ENCODE measurements around the gene SLC34A3. TPM values are rescaled to one million over a fixed set of nuclear protein-coding genes. Genes with fewer than 3 reads are reported as not detected.

Gene SLC34A3
- total RNA-seq, 1 donor from 2014 or later, result not detected

- DNase-seq (ENCODE audit: low read depth in 2 of 2), result no peak
Observed at GRCh38 chr9:137275588-137276472, 45.1 kb downstream of the SLC34A3 start.

- peak in 1 of 2 donors; percentile 38 for DNase-seq (ENCODE audit: low read depth in 2 of 2)
Observed at GRCh38 chr9:137276473-137277328, 46.0 kb downstream of the SLC34A3 start.

DNA sequence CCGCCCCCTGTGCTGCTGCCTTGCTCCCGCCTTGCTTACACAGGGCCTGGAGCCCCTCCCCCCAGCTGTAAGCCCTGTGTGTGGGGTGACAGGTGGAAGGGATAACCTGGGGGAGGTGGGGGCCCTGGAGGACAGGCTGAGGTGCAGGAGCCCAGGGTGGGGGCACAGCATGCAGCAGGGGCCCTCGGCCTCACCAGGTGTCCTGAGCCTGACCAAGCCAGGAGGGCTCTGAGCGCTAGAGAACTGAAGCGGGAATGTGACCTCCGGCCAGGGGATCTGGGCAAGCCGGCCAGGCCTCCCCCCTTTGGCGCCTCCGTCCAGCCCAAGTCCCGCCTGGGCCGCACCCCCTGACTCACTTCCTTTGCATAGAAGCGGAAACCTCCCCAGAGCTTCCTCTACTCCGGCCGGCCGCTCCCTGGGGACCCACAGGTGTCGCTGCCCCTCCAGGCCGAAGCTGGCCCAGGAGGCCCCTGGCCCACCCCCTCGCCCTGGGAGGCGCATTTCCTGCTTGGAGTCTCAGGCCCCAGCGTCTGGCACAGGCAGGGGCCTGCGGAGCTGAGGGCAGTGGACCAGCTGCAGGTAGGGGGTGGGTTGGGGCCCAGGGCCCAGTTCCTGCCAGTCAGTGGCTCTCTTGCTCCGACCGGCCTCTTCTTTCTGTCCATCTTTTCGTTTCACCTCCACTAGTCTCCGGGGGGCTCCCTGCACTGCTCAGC, 46.8 kb downstream of the SLC34A3 start, which contains the start of gene TOR4A:
Gene TOR4A (plus strand): TSS at position 398 of the 713 bp plus-strand sequence. CDS start 964 bp downstream, outside the sequence.
- peak; percentile 82 to 96 for DNase-seq (ENCODE audit: low read depth in 2 of 2)

DNA sequence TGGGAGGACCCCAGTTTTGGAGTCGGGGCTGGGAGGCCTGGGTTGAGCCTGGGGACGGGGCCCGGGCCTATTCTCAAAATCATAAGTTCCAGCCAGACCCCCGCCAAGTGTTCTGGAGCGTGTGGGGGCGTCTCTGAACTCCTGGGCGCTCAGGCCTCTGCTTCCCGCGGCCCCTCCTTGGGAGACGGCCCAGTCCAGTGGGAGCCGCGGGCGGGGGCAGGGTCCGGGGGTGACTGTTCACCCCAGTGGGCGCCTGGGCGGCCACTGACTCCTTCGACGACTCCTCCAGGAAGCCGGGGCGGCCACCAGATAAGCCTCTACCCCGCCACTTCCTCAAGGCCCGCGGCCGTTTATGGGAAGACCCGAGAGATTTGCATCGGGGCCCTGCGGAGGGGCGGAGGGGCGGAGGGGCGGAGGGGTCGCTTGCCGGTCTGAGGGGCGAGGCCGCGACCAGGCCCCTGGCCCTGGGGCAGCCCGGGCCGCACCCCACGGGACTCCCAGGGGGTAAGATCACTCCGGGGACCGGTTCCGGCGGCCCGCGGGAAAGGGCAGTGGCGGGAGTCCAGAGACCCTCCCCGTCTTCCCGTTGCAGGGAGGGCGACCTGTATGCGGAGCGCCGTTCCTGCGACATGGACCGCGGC, 47.5 kb downstream of the SLC34A3 start:
- DNase-seq (ENCODE audit: low read depth in 2 of 2), result peak in 1 of 2 donors; percentile 40

DNA sequence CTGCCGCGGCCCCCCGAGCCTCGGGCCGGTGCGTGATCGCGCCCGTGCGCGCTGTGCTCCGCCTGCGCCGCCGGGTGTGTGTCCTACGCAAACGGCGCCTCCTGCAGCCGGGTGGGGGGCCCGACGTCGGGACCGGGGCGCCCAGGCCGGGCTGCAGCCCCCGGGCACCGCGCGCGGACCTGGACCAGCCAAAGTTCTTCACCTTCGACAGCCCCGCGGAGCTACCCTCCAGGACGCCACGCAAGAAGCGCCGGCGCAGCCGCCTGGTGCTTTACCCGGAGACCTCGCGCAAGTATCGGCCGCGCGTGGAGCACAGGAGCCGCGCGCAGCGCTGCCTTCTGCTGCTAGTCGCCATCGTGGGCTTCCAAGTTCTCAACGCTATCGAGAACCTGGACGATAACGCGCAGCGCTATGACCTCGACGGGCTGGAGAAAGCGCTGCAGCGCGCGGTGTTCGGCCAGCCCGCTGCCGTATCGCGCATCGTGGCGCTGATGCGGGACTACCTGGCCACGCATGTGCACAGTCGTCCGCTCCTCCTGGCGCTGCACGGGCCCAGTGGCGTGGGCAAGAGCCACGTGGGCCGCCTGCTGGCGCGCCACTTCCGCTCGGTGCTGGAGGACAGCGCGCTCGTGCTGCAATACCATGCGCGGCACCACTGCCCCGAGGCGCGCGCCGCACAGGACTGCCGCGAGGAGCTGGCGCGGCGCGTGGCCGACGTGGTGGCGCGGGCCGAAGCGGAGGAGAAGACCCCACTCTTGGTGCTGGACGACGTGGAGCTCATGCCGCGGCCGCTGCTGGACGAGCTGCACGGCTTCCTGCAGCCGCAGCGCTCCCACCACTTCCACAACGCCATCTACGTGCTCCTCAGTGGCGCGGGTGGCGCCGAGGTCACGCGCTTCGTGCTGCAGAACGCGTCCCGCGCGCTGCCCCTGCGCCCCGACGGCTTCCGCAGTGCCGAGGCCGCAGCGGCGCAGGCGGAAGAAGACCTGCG, 48.3 kb downstream of the SLC34A3 start:
- DNase-seq (ENCODE audit: low read depth in 2 of 2), result no peak

GRCh38 chr9:137279741-137280473, 49.2 kb downstream of the SLC34A3 start:
- no peak for DNase-seq (ENCODE audit: low read depth in 2 of 2)

DNA sequence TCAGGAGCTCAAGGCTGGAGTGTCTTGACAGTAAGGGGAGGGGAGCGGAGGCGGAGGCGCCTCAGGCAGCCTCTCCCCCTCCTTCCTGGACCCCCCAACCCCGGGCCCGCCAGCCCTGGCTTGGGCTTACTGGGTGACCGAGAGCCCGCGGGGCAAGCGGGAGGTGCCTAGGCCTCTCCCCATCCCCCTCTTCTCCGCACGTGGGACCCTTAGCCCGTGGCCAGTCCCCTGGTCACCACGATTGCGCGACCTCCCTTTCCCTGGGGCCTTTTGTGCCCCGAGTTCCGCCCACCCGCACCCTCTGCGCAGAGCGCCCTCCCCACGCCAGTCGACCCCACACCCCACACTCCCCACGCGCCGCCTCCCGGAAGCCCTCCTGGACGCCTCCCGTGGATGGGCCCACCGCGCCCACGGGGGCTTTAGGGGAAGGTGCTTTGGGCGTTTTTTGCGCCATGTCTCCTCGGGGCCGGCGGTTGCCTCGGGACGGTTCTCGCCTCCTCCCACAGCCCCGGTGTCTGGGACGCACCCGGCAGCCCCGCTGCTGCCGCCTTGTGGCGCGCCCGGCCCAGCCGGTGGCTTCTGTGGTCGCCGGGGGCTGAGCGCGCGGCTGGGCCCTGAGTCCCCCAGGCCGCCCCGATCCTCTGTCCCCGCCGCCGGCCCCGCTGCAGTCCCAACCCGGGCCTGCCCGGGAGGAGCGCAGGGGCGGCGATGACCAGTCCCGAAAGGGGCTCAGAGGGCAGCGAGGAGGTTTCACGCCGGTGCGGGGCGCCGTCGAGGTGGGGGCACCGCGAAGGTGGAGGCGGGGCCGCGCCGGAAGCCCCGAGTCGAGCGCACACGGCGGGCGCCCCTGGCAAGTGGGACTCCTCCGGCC, 50.0 kb downstream of the SLC34A3 start:
- peak in 1 of 2 donors; percentile 54 for DNase-seq (ENCODE audit: low read depth in 2 of 2)

- no peak for DNase-seq (ENCODE audit: low read depth in 2 of 2)
Observed at GRCh38 chr9:137281345-137282116, 50.8 kb downstream of the SLC34A3 start.

Other genes with a start within 250 kb of the SLC34A3 start
- not detected in 2 replicates for gene LCNL1, start 247.9 kb upstream of the SLC34A3 start, total RNA-seq
- 6.7 and 8.5 TPM in 2 replicates for gene PAXX, start 238.5 kb upstream of the SLC34A3 start, total RNA-seq
- not detected in 2 replicates for gene CLIC3, start 234.3 kb upstream of the SLC34A3 start, total RNA-seq
- 4.5 and 9.9 TPM in 2 replicates for gene ABCA2, start 202.7 kb upstream of the SLC34A3 start, total RNA-seq
- gene FUT7, start 198.8 kb upstream of the SLC34A3 start, total RNA-seq, result not detected in 2 replicates
- gene NPDC1, start 184.7 kb upstream of the SLC34A3 start, total RNA-seq, result 10.0 and 14.4 TPM in 2 replicates
- not detected in 2 replicates for gene ENTPD2, start 176.8 kb upstream of the SLC34A3 start, total RNA-seq
- gene SAPCD2, start 160.3 kb upstream of the SLC34A3 start, total RNA-seq, result 5.1 and 10.3 TPM in 2 replicates
- gene UAP1L1, start 153.4 kb upstream of the SLC34A3 start, total RNA-seq, result 12.8 and 30.1 TPM in 2 replicates
- 42.7 and 56.8 TPM in 2 replicates for gene MAN1B1, start 143.9 kb upstream of the SLC34A3 start, total RNA-seq
- 66.8 and 112 TPM in 2 replicates for gene DPP7, start 116.2 kb upstream of the SLC34A3 start, total RNA-seq
- gene GRIN1, start 91.7 kb upstream of the SLC34A3 start, total RNA-seq, result 0.13 TPM in 1 of 2 replicates, not detected in the other
- gene LRRC26, start 60.9 kb upstream of the SLC34A3 start, total RNA-seq, result 0.13 TPM in 1 of 2 replicates, not detected in the other
- gene TMEM210, start 58.8 kb upstream of the SLC34A3 start, total RNA-seq, result not detected in 2 replicates
- 15.1 and 22.1 TPM in 2 replicates for gene ANAPC2, start 42.3 kb upstream of the SLC34A3 start, total RNA-seq
- 90.5 and 93.1 TPM in 2 replicates for gene SSNA1, start 42.2 kb upstream of the SLC34A3 start, total RNA-seq
- gene TPRN, start 30.2 kb upstream of the SLC34A3 start, total RNA-seq, result 3.3 and 4.4 TPM in 2 replicates
- gene TMEM203, start 25.3 kb upstream of the SLC34A3 start, total RNA-seq, result 19.8 and 25.7 TPM in 2 replicates
- gene NDOR1, start 25.2 kb upstream of the SLC34A3 start, total RNA-seq, result 2.4 and 3.2 TPM in 2 replicates
- under 0.01 and 0.13 TPM in 2 replicates for gene RNF208, start 8.7 kb upstream of the SLC34A3 start, total RNA-seq
- 0.13 and 0.25 TPM in 2 replicates for gene CYSRT1, start 5.7 kb upstream of the SLC34A3 start, total RNA-seq
- under 0.01 TPM in 1 of 2 replicates, not detected in the other for gene RNF224, start 3.4 kb upstream of the SLC34A3 start, total RNA-seq
- gene TUBB4B, start 10.4 kb downstream of the SLC34A3 start, total RNA-seq, result 127 and 144 TPM in 2 replicates
- not detected in 2 replicates for gene STPG3, start 20.4 kb downstream of the SLC34A3 start, total RNA-seq
- 55.4 and 56.7 TPM in 2 replicates for gene NELFB, start 24.4 kb downstream of the SLC34A3 start, total RNA-seq
- 23.5 and 31.4 TPM in 2 replicates for gene TOR4A, start 46.8 kb downstream of the SLC34A3 start, total RNA-seq
- gene NRARP, start 71.4 kb downstream of the SLC34A3 start, total RNA-seq, result 36.6 and 52.0 TPM in 2 replicates
- 12.2 and 20.1 TPM in 2 replicates for gene EXD3, start 192.3 kb downstream of the SLC34A3 start, total RNA-seq
- gene NOXA1, start 192.5 kb downstream of the SLC34A3 start, total RNA-seq, result 1.3 and 2.1 TPM in 2 replicates
- gene ENTPD8, start 210.5 kb downstream of the SLC34A3 start, total RNA-seq, result 0.25 and 0.26 TPM in 2 replicates
- gene NSMF, start 228.4 kb downstream of the SLC34A3 start, total RNA-seq, result 13.2 and 23.8 TPM in 2 replicates

Measured in dermis microvascular lymphatic vessel endothelial cell (primary cell).